SHP77 (cell line): Measurements from ENCODE around the gene PTCHD1.

Experiments used
- DNase-seq, 2 experiments: peaks; one replicate each; lab custom pipeline; 2025; lab: John Stamatoyannopoulos, UW

The PTCHD1 gene

GRCh38 chrX:23356189-23356588, 21.5 kb downstream of the PTCHD1 start:
- DNase-seq, result no peak

- no peak for DNase-seq
Observed at GRCh38 chrX:23364416-23364815, 29.8 kb downstream of the PTCHD1 start.

DNA sequence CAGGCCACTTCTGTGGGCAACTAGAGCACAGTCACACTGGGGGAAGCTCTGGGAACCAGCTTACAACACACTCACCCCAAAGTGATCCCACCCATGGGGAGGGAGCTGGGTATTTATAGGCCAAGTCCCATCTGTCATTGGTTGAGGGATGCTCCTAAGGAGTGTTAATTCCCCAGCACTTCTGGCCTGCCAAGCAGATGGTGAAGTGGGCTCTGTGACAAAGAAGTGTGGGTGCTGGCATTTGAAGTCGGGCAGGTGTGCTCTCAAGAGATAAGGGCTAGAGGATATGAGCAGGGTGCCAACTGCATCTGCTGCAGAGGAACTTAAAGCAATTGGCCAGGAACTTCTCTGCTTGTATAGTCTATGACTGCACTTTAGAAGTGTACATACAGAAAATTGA, 30.9 kb downstream of the PTCHD1 start:
- DNase-seq, result no peak

DNA sequence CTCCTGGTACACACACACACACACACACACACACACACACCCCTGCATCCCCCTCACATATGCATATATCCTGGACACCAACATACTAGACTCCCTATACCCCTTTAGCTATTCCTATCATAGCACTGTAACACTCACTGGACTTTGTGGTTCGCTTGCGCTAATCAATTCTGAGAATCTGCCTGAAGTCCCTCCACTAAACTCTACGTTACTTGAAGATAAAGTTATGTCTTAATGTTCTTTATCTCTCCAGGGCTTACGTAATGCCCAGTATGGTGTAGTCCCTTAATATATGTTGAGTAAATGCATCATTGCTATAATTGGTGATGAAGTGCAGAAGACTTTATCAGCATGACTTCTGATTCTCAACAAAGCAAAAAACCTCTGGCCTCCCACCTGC, 32.3 kb downstream of the PTCHD1 start:
- no peak for DNase-seq

GRCh38 chrX:23369027-23369426, 34.4 kb downstream of the PTCHD1 start:
- DNase-seq, result no peak

DNA sequence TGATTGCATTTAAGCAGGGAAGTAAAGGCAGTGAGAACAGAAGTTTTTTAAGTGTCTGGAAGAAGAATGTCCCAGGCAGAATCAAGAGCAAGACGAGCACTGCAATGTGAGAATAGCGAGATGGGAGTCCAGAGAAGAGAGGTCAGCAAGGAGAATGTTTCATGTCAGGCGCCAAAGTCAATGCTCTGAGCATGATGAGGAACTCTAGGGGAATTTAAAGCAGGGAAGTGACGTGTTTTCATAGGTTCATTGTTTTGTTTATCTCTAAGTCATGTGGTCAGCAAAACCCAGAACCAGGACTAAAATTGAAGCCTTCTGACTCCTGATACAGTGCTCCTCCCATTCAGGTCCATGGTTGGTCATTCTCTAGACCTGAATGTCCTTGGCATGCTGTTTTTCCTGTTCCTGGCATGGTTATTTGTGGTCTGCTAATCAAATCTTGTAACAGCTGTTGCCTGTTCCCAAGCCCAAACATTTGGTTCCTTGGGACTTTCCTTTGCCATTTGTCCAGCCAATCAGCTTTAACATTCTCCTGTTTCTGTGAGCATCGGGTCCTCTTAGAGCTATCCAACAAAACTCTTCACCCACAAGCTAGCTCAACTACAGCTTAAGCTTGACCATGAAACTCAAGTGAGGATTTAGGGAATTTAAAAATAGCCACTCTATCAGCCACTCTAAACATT, 37.7 kb downstream of the PTCHD1 start:
- no peak for DNase-seq

GRCh38 chrX:23373129-23373804, 38.6 kb downstream of the PTCHD1 start:
- no peak for DNase-seq

GRCh38 chrX:23374291-23374690, 39.6 kb downstream of the PTCHD1 start:
- no peak for DNase-seq

DNA sequence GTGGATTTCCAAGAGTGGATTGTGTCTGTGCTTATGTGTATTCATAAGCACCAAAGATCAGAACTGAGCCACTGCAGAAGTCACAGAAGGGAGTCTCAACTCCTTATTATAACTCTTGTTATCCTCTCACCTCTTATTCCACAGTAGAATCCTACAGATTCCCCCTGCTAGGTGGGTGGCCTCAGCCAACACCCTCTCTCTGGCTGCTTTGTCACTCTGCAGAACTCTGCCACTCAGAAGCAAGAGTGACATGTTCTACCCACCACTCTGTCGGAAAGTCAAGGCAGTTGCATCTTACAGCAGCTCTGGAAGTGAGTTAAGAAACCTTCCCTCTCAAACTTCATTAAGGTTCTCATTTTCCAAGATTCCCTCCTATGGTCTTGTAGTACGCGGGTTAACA, 41.9 kb downstream of the PTCHD1 start:
- DNase-seq, result no peak

DNA sequence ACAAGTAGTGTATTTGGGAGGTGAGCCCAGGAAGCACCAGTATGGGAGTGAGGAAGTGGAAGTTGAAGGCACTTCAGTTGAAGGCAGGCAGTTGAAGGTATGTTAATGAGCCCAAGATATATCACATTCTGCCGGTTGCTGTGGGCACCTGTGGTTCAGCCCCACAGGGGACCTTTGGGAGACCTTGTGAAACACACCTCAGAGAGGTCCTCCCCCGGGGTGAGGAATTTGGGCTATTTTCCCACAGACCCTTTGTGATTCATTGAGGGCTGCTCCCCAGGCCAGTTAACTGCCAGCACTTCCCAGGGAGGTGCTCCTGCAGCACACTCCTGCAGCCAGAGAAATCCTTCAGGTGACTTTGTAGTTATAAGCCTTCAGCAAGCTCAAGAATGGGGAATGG, 45.9 kb downstream of the PTCHD1 start:
- no peak for DNase-seq

GRCh38 chrX:23381099-23382087, 46.7 kb downstream of the PTCHD1 start:
- DNase-seq, result no peak

- no peak for DNase-seq
Observed at GRCh38 chrX:23382572-23382971, 47.9 kb downstream of the PTCHD1 start.

DNA sequence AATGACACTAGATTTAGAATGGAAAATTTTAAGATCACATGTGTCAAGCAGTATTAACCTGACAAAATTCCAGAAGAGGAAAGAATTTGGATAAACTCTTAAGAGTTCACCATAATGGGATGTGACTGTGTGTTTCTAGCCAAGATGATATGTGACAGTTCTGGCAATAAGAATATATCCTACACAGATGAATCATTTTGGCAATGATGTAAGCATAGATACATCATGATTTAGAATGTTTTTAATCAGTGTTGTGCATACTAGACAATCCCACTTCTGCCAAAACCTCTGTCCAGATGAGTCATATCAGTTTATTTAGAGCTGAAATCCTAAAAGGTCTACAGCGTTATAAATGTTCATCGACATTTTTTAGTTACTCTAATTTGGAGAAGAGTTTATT, 48.8 kb downstream of the PTCHD1 start:
- no peak for DNase-seq

- no peak for DNase-seq
Observed at GRCh38 chrX:23385242-23385641, 50.6 kb downstream of the PTCHD1 start.

GRCh38 chrX:23386260-23386659, 51.6 kb downstream of the PTCHD1 start:
- no peak for DNase-seq

DNA sequence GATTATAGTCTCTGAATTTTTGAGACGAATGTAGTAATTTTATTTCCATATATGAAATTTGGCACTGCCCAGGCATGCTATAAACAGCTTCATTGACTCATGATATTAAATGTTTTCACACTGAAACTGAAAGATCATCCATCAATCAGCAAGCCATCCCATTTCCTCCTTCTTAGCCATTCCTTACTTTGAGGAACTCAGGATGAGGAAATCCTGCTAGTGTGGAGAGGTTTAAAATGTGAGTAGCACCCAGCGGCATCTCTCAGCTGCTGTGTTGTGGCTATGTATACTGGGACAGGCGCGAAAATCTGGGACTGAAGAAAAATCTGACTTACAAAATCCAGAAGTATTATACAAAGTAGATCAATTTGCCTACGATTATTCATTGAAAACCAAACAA, 52.1 kb downstream of the PTCHD1 start:
- no peak for DNase-seq

GRCh38 chrX:23387550-23388184, 53.0 kb downstream of the PTCHD1 start:
- DNase-seq, result no peak

GRCh38 chrX:23389196-23389792, 54.6 kb downstream of the PTCHD1 start:
- no peak for DNase-seq

DNA sequence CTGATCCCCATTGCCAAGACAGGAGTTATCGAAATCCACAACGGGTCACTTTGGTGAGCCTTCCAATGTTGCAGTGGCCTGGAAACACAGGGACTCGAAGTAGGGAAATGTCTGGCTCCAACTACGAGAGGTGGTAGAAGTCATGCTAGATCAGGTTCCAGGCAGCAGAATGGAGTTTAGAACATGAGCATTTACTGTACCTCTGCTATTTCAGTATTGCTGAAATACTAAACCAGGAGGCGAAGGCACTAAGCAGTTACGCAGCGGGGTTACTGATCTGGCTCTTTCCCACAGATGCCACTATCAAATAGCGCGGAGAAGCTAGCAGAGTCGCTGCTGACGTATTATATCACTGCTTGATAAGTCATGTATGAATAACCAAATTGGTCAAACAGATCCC, 56.3 kb downstream of the PTCHD1 start:
- no peak for DNase-seq

- no peak for DNase-seq
Observed at GRCh38 chrX:23392195-23392594, 57.5 kb downstream of the PTCHD1 start.

DNA sequence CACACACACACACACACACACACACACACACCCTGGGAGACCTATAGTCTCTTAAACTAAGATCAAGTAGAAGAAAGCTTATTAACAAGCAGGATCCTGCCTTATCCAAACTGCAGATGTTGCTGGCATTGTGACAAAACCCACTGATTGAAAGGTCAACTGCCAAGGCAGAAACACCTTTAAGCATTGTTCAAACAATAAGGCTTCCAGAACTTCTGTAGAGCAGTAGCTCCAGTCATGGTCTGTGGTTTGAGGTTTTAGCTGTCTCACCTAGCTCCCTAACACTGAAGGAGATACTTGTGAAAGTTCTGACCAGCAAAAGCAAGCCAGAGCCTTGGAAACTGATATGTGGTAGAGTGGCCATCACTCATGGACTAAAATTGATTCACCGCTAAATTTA, 59.8 kb downstream of the PTCHD1 start:
- DNase-seq, result no peak

DNA sequence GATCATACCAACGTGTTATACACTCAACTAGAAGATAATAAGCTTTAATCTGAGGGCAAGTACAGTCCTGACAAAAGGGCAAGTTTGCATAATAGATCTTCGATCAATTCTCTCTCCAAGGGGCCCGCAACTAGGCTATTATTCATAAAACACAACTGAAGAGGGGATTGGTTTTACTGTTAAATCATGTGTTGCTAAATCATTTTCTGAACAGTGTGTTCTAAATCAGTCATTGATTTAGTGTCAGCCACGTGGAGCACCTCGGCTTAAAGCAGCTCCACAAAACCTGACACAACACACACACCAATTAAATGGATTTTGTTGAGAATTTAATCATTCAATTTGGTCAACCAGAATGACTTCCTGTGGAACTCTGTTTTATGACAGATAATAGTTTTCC, 61.6 kb downstream of the PTCHD1 start:
- DNase-seq, result no peak
